Astrocyte of the cerebellum (primary cell): ENCODE results near the gene FBH1.
A peak's percentile ranks its signal among the peaks of the same experiment; 100 is the strongest.

Experiments
- DNase-seq: peaks from one replicate; pipeline ENCODE4 v3.0.0-alpha.2; 2011; ENCODE audit warnings: low read depth
- H3K4me3 ChIP-seq: 2 replicates; pipeline ENCODE4 v1.5.1; 2011; ENCODE audit warnings: mild to moderate bottlenecking, low read depth, low read length, moderate library complexity
- in situ Hi-C: cut with HindIII; loops from 2 replicates; pipeline ENCODE4 v1.10.0; 2017; ENCODE audit warnings: low sequenced_read_pairs
- TF ChIP-seq, protein P1 (sequence below): IDR thresholded peaks from 2 replicates; pipeline ENCODE4 v1.5.1; 2012; ENCODE audit warnings: low read length, low read depth, moderate library complexity, mild to moderate bottlenecking; ENCODE audit errors: missing control alignments

FBH1 gene

DNA sequence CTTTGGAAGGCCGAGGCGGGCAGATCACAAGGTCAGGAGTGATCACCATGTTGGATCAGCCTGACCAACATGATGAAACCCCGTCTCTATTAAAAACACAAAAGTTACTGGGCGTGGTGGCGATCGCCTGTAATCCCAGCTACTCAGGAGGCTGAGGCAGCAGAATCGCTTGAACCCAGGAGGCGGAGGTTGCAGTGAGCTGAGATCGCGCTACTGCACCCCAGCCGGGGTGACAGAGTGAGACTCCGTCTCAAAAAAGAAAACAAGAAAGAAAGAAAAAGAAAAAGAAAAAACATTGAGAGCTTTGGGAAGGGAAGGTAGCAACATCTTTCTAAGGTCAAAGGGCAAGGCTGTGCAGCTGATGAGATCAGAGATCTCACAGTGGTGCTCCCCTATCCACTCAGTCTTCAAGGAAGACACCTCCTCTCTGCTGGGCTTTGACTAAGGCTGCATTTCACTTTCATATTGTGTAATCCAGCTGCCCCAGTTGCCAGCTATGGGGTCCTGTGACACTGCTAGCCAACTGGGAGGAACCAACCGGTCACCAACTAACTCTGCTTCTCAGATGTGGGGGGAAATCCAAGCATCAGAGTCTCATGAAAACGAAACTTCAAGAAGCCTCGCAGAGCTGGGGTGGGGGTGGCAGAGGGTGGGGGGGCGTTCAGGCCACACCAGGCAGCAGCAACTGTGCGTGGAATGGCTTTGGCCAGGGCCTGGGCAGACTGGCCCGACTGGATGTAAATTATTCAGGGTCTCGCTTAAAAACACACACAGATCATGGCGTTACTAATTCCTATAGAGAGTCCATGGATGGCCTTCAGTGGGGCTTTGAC, 85.8 kb downstream of the FBH1 start:
- DNase-seq = no peak
- in situ Hi-C loops = no loop called here
- TF ChIP-seq, protein P1, sequence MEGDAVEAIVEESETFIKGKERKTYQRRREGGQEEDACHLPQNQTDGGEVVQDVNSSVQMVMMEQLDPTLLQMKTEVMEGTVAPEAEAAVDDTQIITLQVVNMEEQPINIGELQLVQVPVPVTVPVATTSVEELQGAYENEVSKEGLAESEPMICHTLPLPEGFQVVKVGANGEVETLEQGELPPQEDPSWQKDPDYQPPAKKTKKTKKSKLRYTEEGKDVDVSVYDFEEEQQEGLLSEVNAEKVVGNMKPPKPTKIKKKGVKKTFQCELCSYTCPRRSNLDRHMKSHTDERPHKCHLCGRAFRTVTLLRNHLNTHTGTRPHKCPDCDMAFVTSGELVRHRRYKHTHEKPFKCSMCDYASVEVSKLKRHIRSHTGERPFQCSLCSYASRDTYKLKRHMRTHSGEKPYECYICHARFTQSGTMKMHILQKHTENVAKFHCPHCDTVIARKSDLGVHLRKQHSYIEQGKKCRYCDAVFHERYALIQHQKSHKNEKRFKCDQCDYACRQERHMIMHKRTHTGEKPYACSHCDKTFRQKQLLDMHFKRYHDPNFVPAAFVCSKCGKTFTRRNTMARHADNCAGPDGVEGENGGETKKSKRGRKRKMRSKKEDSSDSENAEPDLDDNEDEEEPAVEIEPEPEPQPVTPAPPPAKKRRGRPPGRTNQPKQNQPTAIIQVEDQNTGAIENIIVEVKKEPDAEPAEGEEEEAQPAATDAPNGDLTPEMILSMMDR = no peak
- H3K4me3 ChIP-seq = peak overlapping the region; percentile 85

DNA sequence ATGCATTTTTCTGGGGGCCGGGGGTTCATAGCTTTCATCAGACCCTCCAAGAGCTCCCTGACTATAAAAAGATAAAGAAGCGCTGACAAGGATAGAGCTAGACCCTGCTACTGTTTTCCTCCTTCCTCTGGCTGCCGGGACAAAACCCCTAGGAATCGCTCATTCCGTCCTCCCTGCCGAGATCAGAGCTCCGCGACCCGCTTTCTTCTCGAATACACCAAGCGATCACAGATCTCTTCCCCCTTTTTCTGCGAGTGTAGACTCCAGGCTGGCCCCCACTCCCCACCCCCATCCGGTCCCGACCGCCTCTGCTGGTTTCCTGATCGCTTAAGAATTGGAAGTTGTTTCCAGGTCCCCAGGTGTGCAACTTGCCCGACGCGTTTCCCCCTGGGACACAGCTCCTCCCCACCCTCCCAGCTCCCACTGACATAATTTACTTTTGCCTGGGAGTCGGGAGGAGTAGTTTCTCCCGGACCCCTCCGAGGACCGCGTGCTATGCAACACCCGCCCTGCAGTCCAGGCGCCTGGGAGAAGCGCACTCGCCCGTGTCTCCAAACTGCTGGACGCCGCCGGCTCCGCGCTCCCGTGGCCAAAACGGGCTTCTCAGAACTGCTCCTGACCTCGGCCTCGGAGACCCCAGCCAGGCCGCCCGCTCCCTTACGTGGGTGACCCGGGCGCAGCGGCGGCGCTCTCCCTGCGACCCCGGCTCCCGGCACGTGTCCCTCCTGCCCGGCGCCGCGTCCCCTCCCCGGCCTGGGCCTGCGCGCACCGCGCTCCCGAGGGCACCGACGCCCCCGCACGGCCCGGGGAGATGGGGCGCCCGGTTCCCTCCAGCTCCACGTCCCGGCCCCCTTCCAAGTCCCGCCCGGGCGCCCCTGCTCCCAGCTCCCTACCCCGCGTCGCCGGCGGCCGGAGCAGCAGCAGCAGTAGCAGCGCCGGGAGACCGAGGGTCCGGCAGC, 86.7 kb downstream of the FBH1 start:
- H3K4me3 ChIP-seq = peak overlapping the region; percentile 85
- in situ Hi-C loops = no loop called here
- no peak for DNase-seq
- TF ChIP-seq, protein P1 = no peak

GRCh38 chr10:5977471-5978229, 87.6 kb downstream of the FBH1 start, which contains the start of gene IL15RA:
Gene IL15RA (minus strand): TSS chr10:5977543. CDS start chr10:5977492, 51 bp downstream.
- in situ Hi-C loops = no loop called here
- TF ChIP-seq, protein P1 = no peak
- DNase-seq = no peak

GRCh38 chr10:5978230-5978489, 88.1 kb downstream of the FBH1 start:
- no peak for DNase-seq
- in situ Hi-C loops = no loop called here
- TF ChIP-seq, protein P1 = no peak
- peak overlapping the region; percentile 85 for H3K4me3 ChIP-seq

More at GRCh38 chr10:5977471-5978229, 87.6 kb downstream of the FBH1 start, which contains the start of gene IL15RA:
- peak within 1 kb of the TSS; percentile 85 for H3K4me3 ChIP-seq

DNA sequence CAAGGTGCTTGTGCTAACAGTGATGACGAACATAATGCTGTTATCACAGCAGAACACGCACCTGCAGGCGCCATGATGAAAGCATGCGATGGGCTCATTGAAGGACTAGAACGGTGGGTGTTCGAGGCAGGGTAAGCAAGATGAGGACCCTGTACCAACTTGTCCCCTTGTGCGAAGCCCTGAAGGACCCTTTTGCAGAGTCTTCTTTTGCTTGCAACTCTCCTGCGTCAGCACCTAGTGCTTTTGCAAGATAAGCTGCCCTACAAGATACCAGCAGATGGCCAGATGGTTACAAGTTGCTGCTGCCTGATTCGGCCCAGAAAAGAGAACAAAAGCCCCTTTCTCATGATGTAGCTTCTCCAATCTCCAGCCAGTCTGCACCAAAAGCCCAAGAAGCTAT, 91.5 kb downstream of the FBH1 start:
- no peak for DNase-seq
- TF ChIP-seq, protein P1 = no peak
- in situ Hi-C loops = no loop called here
- no peak overlapping the region for H3K4me3 ChIP-seq

DNA sequence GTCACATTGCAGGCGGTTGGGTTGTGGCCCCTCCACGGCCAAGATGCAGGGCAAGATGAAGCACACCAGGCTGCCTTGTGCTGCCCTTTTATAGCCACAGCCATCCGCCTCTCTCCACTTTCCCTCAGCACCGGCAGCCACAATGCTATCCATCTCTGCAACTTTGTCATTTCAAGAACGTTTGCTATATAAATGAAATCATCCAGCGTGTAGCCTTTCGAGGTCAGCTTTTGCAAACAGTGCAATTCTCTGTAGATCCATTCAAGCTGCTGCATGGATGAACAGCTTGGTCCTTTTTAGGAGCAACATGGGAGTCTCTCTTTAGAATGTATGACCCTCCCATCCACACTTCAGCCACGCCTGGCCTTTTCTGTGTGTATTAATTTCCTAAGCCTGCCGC, 93.7 kb downstream of the FBH1 start:
- TF ChIP-seq, protein P1 = no peak
- no peak overlapping the region for H3K4me3 ChIP-seq
- in situ Hi-C loops = no loop called here
- no peak for DNase-seq
